ENCODE data around the gene MUC5B.

The MUC5B gene

GRCh38 chr11:1221848-1222311 is 986 bp upstream of the MUC5B start:
- ATAC-seq, result no peak

- ATAC-seq, result no peak
Measured at GRCh38 chr11:1223346-1224110, 662 bp downstream of the MUC5B start.

- ATAC-seq, result no peak
Measured at GRCh38 chr11:1224111-1224490, 1.2 kb downstream of the MUC5B start.

GRCh38 chr11:1224491-1225385 is 1.9 kb downstream of the MUC5B start:
- no peak for ATAC-seq

GRCh38 chr11:1225386-1226225 is 2.7 kb downstream of the MUC5B start:
- no peak for ATAC-seq

- ATAC-seq, result no peak
Measured at GRCh38 chr11:1226226-1226985, 3.5 kb downstream of the MUC5B start.

GRCh38 chr11:1226986-1227550 is 4.2 kb downstream of the MUC5B start:
- no peak for ATAC-seq

GRCh38 chr11:1227551-1228100 is 4.8 kb downstream of the MUC5B start:
- ATAC-seq, result no peak

- ATAC-seq, result no peak
Measured at GRCh38 chr11:1228101-1228821, 5.4 kb downstream of the MUC5B start.

- no peak for ATAC-seq
Measured at GRCh38 chr11:1228921-1229451, 6.1 kb downstream of the MUC5B start.

GRCh38 chr11:1229471-1230120 is 6.7 kb downstream of the MUC5B start:
- ATAC-seq, result no peak

GRCh38 chr11:1230121-1230455 is 7.2 kb downstream of the MUC5B start:
- ATAC-seq, result no peak

- ATAC-seq, result no peak
Measured at GRCh38 chr11:1230456-1231395, 7.9 kb downstream of the MUC5B start.

- no peak for ATAC-seq
Measured at GRCh38 chr11:1231396-1232020, 8.6 kb downstream of the MUC5B start.

- ATAC-seq, result no peak
Measured at GRCh38 chr11:1232021-1232882, 9.4 kb downstream of the MUC5B start.

- ATAC-seq, result no peak
Measured at GRCh38 chr11:1232883-1233321, 10.0 kb downstream of the MUC5B start.

- no peak for ATAC-seq
Measured at GRCh38 chr11:1233351-1234053, 10.6 kb downstream of the MUC5B start.

All from activated CD4-positive, CD25-positive, alpha-beta regulatory T cell treated with anti-CD3 and anti-CD28 coated beads, Interleukin-2, amount 50 U/mL, for 24 hours (primary cell).